K562 (cell line): Measurements from ENCODE around the gene SLC26A11. TPM values are rescaled to one million over a fixed set of nuclear protein-coding genes. Genes with fewer than 3 reads are reported as not detected.

ENCODE experiments used
- FOSL1 ChIP-seq: fragments of 200-800 bp; sonication (Bioruptor generic); conservative IDR thresholded peaks from 2 replicates; pipeline ENCODE4 v1.6.1; 2016; ENCODE audit warnings: missing genetic modification characterization, missing compliant biosample characterization
- MCM3 ChIP-seq: fragments of 450-650 bp; IDR thresholded peaks from 2 replicates; pipeline ENCODE4 v1.6.1; 2016
- POLR2G ChIP-seq: fragments of 200-400 bp; formaldehyde crosslinking; IDR thresholded peaks from 2 replicates; pipeline ENCODE4 v1.6.1; 2017; ENCODE audit warnings: low read depth, mild to moderate bottlenecking, antibody characterized with exemption, low read length, moderate library complexity
- SMARCC2 ChIP-seq: fragments of 450-650 bp; IDR thresholded peaks from 2 replicates; pipeline ENCODE4 v1.6.1; 2017; ENCODE audit warnings: antibody characterized with exemption, moderate library complexity, mild to moderate bottlenecking, low read depth
- TCF7L2 ChIP-seq: fragments of 150-350 bp; IDR thresholded peaks from 2 replicates; pipeline ENCODE4 v1.6.1; 2016; ENCODE audit warnings: low read depth, mild to moderate bottlenecking, low read length, moderate library complexity
- ZNF778 ChIP-seq: fragments of 450-650 bp; formaldehyde crosslinking; IDR thresholded peaks from 2 replicates; pipeline ENCODE4 v1.4.0; 2020; ENCODE audit warnings: mild to moderate bottlenecking, moderate library complexity
- polyA plus RNA-seq, 8 experiments: library from polyadenylated mRNA; depleted of rRNA in 4 of 8; stranded (reverse) in 5 of 8; unstranded in 3 of 8; fragments of >200 nt; fragmentation: Nextera tagmentation in 2 of 8; fragmentation: Illumina TruSeq in 1 of 8; extraction: Ambion mirVana in 2 of 8; extraction: Trizol in 1 of 8; gene quantifications; 2 replicates each; pipeline versions ENCODE4 v1.2.1 to v1.2.3, GENCODE V29; 2011 to 2014; ENCODE audit warnings: inconsistent platforms in 1 of 8, missing spikeins in 1 of 8
- total RNA-seq, 7 experiments: library from RNA; depleted of rRNA in 6 of 7; stranded (reverse); fragments of >200 nt in 6 of 7; fragmentation: Illumina TruSeq in 2 of 7; extraction: Trizol in 2 of 7; gene quantifications; 2 replicates each; pipeline versions ENCODE4 v1.2.1 to v1.2.3, GENCODE V29; 2011 to 2021; ENCODE audit warnings: low replicate concordance in 1 of 7
- TF ChIP-seq, protein P1 (sequence below): fragments of 250-450 bp; sonication (Bioruptor Pico); IDR thresholded peaks from 2 replicates; pipeline ENCODE4 v1.8.0; 2022; ENCODE audit warnings: moderate library complexity, mild to moderate bottlenecking, inconsistent platforms
- TF ChIP-seq, protein P2 (sequence below): fragments of 450-650 bp; conservative IDR thresholded peaks from 2 replicates; pipeline ENCODE4 v1.6.1; 2016; ENCODE audit warnings: missing genetic modification characterization, low read depth, mild to moderate bottlenecking, control low read depth, missing compliant biosample characterization
- TF ChIP-seq, protein P3 (sequence below): sonication (generic); formaldehyde crosslinking; IDR thresholded peaks from 2 replicates; pipeline ENCODE4 v1.8.0; 2023; ENCODE audit warnings: missing genetic modification reagents, mild to moderate bottlenecking, borderline replicate concordance
- TF ChIP-seq, protein P4 (sequence below), 2 experiments: fragments of 450-650 bp; formaldehyde crosslinking in 1 of 2; IDR thresholded peaks; 2 replicates each; pipeline versions ENCODE4 v1.4.0 to v1.6.1; 2014 to 2020; ENCODE audit warnings: mild to moderate bottlenecking in 2 of 2, borderline replicate concordance in 1 of 2, low read depth in 1 of 2

The SLC26A11 gene
- total and polyA plus RNA-seq, 9 of the 15 experiments (the other 6 are each of a cell fraction or from before 2014, with no cell fraction given), result 0.06 to 3.1 (median 1.2) TPM; not detected in 1

DNA sequence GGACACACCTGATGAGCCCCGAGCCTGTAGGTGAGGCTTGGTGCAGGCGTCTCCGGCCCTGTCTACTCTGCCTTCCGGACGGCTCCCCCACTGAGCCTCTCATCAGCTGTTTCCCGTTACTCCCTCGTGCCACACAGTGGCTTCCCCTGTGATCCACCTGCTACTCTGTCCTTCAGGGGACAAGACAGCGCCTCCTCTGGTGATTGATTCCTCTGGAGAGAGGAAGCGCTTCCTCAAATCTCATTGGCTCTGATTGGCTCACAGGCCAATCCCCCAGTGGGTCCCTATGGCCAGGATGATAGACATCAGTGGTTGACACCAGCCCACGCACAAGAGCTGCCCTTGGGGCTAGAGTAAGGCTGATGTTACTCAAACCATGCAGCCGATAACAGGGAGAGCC lies 64.4 kb downstream of the SLC26A11 start (continued):
- TF ChIP-seq, protein P1, sequence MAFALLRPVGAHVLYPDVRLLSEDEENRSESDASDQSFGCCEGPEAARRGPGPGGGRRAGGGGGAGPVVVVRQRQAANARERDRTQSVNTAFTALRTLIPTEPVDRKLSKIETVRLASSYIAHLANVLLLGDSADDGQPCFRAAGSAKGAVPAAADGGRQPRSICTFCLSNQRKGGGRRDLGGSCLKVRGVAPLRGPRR (CRISPR knock-in tag), result no peak
- TF ChIP-seq ZNF778 (CRISPR knock-in tag) (no peak), TCF7L2 (no peak), SMARCC2 (no peak), MCM3 (no peak), POLR2G (no peak), FOSL1 (no peak)
- TF ChIP-seq, protein P2, sequence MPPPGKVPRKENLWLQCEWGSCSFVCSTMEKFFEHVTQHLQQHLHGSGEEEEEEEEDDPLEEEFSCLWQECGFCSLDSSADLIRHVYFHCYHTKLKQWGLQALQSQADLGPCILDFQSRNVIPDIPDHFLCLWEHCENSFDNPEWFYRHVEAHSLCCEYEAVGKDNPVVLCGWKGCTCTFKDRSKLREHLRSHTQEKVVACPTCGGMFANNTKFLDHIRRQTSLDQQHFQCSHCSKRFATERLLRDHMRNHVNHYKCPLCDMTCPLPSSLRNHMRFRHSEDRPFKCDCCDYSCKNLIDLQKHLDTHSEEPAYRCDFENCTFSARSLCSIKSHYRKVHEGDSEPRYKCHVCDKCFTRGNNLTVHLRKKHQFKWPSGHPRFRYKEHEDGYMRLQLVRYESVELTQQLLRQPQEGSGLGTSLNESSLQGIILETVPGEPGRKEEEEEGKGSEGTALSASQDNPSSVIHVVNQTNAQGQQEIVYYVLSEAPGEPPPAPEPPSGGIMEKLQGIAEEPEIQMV, result no peak
- TF ChIP-seq, protein P3, sequence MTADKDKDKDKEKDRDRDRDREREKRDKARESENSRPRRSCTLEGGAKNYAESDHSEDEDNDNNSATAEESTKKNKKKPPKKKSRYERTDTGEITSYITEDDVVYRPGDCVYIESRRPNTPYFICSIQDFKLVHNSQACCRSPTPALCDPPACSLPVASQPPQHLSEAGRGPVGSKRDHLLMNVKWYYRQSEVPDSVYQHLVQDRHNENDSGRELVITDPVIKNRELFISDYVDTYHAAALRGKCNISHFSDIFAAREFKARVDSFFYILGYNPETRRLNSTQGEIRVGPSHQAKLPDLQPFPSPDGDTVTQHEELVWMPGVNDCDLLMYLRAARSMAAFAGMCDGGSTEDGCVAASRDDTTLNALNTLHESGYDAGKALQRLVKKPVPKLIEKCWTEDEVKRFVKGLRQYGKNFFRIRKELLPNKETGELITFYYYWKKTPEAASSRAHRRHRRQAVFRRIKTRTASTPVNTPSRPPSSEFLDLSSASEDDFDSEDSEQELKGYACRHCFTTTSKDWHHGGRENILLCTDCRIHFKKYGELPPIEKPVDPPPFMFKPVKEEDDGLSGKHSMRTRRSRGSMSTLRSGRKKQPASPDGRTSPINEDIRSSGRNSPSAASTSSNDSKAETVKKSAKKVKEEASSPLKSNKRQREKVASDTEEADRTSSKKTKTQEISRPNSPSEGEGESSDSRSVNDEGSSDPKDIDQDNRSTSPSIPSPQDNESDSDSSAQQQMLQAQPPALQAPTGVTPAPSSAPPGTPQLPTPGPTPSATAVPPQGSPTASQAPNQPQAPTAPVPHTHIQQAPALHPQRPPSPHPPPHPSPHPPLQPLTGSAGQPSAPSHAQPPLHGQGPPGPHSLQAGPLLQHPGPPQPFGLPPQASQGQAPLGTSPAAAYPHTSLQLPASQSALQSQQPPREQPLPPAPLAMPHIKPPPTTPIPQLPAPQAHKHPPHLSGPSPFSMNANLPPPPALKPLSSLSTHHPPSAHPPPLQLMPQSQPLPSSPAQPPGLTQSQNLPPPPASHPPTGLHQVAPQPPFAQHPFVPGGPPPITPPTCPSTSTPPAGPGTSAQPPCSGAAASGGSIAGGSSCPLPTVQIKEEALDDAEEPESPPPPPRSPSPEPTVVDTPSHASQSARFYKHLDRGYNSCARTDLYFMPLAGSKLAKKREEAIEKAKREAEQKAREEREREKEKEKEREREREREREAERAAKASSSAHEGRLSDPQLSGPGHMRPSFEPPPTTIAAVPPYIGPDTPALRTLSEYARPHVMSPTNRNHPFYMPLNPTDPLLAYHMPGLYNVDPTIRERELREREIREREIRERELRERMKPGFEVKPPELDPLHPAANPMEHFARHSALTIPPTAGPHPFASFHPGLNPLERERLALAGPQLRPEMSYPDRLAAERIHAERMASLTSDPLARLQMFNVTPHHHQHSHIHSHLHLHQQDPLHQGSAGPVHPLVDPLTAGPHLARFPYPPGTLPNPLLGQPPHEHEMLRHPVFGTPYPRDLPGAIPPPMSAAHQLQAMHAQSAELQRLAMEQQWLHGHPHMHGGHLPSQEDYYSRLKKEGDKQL (CRISPR knock-in tag), result no peak
- TF ChIP-seq, protein P4, sequence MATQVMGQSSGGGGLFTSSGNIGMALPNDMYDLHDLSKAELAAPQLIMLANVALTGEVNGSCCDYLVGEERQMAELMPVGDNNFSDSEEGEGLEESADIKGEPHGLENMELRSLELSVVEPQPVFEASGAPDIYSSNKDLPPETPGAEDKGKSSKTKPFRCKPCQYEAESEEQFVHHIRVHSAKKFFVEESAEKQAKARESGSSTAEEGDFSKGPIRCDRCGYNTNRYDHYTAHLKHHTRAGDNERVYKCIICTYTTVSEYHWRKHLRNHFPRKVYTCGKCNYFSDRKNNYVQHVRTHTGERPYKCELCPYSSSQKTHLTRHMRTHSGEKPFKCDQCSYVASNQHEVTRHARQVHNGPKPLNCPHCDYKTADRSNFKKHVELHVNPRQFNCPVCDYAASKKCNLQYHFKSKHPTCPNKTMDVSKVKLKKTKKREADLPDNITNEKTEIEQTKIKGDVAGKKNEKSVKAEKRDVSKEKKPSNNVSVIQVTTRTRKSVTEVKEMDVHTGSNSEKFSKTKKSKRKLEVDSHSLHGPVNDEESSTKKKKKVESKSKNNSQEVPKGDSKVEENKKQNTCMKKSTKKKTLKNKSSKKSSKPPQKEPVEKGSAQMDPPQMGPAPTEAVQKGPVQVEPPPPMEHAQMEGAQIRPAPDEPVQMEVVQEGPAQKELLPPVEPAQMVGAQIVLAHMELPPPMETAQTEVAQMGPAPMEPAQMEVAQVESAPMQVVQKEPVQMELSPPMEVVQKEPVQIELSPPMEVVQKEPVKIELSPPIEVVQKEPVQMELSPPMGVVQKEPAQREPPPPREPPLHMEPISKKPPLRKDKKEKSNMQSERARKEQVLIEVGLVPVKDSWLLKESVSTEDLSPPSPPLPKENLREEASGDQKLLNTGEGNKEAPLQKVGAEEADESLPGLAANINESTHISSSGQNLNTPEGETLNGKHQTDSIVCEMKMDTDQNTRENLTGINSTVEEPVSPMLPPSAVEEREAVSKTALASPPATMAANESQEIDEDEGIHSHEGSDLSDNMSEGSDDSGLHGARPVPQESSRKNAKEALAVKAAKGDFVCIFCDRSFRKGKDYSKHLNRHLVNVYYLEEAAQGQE (IDR thresholded peaks at IDR 0.05; ENCODE audit: borderline replicate concordance), result peak; percentile 49; the same call in 1 of the 2 replicates
- TF ChIP-seq, protein P4 (CRISPR knock-in tag; IDR thresholded peaks at IDR 0.05; ENCODE audit: low read depth), result no peak
